ENCODE results near the gene KIF5C.

Gene KIF5C

DNA sequence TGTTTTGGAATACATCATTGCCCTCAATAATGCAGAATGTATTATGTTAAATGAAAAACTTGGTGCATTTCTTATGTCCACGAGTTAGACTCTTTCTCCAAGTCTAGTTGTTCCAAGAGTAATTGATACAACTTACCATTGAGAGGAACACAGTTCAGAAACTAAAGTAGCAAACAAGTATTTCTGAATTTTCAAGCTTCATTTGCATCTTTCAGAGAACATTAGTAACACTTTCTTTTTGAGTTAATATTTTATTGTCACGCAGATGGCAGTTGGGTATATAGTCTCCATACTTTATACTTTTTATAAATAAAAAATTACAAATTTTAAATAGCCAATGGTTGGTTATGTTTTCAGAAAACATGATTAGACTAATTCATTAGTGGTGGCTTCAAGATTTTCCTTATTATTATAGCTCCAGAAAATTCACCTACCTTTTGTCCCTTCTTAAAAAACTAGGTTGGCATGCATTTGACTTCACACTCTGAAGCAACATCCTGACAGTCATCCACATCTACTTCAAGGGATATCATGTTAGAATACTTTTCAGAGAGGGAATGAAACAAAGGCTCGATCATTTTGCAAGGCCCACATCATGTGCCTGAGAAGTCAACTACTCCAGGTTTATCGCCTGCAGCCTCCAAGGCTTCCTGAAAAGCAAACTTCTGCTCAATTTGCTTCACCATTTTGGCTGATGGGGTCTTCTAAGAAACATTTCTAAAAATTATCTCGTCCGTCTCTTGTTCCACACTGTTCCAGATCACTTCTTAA is 193.4 kb downstream of the KIF5C start:
- in situ Hi-C loops (cut with HindIII; ENCODE audit: low sequenced_read_pairs) = no loop called here

DNA sequence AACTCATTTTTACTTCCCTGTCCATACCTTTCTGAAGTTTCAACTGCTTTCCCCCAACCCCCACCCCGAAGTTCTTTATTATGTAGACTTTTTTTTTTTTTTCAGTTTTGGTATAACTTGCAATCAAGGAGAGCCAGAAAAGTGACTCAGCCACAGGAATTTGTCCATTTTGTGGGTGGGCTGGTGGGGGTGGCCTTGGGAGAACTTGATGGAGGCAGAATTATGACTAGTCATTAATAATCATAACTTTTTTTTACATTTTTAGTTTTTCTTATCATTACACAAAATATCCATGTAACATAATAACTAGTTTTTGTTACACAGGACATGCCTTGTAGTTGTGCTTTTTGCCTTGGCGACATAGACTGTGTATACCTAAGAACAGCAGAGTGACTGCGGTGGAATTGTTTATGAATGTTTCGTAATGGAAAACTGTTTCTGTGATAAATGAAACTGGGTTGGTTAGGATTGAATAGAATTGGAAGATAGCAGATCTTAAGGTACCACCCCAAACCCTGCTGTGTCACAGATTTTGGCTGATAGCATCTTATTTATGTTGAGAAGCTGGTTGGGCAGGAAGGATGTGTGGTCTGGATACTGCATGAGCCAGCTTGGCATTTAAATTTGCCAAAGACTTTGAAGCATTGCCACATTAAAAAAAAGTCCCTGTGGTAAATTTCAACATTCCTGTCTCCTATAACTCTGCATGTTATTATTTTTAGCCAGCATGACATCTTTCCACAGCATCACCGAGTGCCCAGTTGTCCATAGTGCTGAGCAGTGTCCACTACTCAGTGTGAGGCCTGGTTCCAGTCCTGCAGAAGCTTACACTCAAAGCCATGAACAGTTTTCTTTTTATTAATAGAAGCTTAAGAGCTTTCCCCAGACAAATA is 194.2 kb downstream of the KIF5C start:
- in situ Hi-C loops (cut with HindIII; ENCODE audit: low sequenced_read_pairs) = no loop called here

DNA sequence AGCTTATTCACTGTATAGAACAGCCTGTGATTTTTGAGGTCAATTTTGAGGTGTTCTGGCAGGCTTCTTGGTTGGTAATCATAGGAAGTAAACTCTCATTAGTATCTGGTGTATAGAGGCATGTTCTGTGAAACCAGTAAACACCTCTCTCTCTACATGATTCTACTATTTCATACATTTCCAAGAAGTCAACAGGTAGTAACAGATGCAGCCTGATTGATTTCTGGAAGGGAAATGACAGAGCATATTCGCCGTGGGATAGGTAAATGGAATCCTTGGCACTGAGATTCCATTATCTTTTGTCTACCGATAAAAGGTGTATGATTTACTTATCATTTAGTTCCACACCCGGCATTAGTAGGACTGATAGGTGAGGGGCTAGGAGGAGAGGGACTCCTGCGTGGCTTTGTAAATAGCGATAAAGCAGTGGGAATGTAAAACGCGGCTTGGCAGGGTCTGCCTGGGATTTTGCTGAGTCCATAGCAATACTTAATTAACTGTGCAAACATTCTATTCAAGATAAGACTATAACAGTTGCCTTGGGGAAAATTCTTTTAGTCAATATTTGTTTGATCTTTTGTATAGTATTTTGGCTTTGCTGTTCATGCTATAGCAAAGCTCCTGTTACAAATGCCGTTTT is 195.8 kb downstream of the KIF5C start:
- in situ Hi-C loops (cut with HindIII; ENCODE audit: low sequenced_read_pairs) = no loop called here

DNA sequence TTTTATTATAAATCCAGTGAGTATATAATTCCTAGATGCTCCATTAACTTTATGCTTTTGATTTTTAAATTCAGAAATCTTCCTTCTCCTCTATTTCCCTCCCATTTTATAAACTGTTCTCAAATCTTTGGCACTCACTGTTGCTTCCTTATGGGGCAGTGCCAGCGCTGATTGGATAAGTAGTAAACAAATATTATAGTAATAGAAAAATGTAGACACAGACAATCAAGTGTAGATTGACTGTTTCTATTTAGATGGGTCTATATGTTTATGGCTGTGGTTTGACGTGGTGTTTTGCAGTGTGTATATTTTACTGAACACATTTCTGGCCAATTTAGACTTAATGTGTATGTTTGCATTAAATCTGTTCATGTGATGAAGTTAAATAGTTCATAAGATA is 200.1 kb downstream of the KIF5C start:
- in situ Hi-C loops (cut with HindIII; ENCODE audit: low sequenced_read_pairs) = no loop called here

DNA sequence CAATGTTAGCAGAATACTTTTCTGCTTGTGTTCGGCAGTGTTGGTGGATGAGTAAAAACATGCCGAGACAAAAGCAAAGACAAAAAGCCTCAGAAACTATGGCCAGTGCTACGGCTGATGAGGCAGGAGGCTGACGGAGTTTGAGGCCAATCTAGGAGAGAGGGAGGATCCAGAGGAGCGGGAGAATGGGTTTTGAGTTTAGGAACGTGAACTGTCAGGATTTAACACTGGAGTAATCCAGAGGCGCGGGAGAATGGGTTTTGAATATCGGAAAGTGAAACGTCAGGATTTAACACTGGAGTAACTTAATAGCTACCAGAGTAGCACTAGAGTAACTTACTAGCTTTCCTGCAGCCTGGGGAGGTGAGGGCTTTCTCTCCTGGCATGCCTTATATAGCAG is 200.8 kb downstream of the KIF5C start:
- in situ Hi-C loops (cut with HindIII; ENCODE audit: low sequenced_read_pairs) = no loop called here
